Common myeloid progenitor, CD34-positive (primary cell): ENCODE measurements around the gene SERPINE1.
A peak's percentile ranks its signal among the peaks of the same experiment; 100 is the strongest.

Source experiments
- CTCF ChIA-PET: fragments of 350-600 bp; sonication (Branson Sonifier 250); formaldehyde crosslinking; loops from one replicate; lab custom pipeline; 2021; ENCODE audit warnings: antibody characterized with exemption; lab: Charles Lee
- POLR2A ChIA-PET: fragments of 350-600 bp; sonication (Branson Sonifier 250); formaldehyde crosslinking; loops from one replicate; lab custom pipeline; 2021; ENCODE audit warnings: antibody characterized with exemption; lab: Charles Lee
- DNase-seq, 3 donors: peaks; one replicate each; pipeline versions ENCODE4 v3.0.0 to v3.0.0-alpha.2; 2013
- H3K27ac ChIP-seq, 2 experiments: 1 replicate in 1 of 2; 2 replicates in 1 of 2; pipeline ENCODE4 v1.7.0; 2013; ENCODE audit warnings: inconsistent platforms in 2 of 2, low read length in 2 of 2, mild to moderate bottlenecking in 2 of 2, low read depth in 1 of 2, moderate library complexity in 1 of 2; ENCODE audit not compliant: severe bottlenecking in 2 of 2, insufficient read depth in 1 of 2, poor library complexity in 1 of 2
- H3K27me3 ChIP-seq, 5 experiments: replicated peaks in 2 of 5; 1 replicate in 3 of 5; 2 replicates in 2 of 5; pipeline versions ENCODE4 v1.6.1 to v1.7.0; 2013; ENCODE audit warnings: low read length in 4 of 5, mild to moderate bottlenecking in 2 of 5, moderate library complexity in 2 of 5, inconsistent platforms in 1 of 5; ENCODE audit not compliant: insufficient read depth in 5 of 5, control insufficient read depth in 4 of 5
- H3K36me3 ChIP-seq, 4 experiments: 1 replicate in 2 of 4; 2 replicates in 2 of 4; pipeline versions ENCODE4 v1.6.1 to v1.7.0; 2013; ENCODE audit warnings: low read length in 3 of 4, control low read depth in 1 of 4, mild to moderate bottlenecking in 1 of 4; ENCODE audit not compliant: control insufficient read depth in 4 of 4, insufficient read depth in 4 of 4
- H3K4me1 ChIP-seq, 4 experiments: 1 replicate in 3 of 4; 2 replicates in 1 of 4; pipeline versions ENCODE4 v1.6.1 to v1.7.1; 2013; ENCODE audit warnings: low read length in 3 of 4, mild to moderate bottlenecking in 3 of 4, control low read depth in 1 of 4, inconsistent platforms in 1 of 4, moderate library complexity in 1 of 4; ENCODE audit not compliant: control insufficient read depth in 4 of 4, insufficient read depth in 4 of 4; ENCODE audit errors: control extremely low read depth in 1 of 4
- H3K4me3 ChIP-seq, 7 experiments: 1 replicate in 4 of 7; 2 replicates in 3 of 7; pipeline versions ENCODE4 v1.5.1 to v1.7.0; 2013; ENCODE audit warnings: mild to moderate bottlenecking in 7 of 7, low read length in 6 of 7, moderate library complexity in 6 of 7, inconsistent platforms in 2 of 7, low read depth in 2 of 7, control low read depth in 1 of 7; ENCODE audit not compliant: insufficient read depth in 4 of 7, control insufficient read depth in 1 of 7; ENCODE audit errors: extremely low read depth in 1 of 7
- H3K9me3 ChIP-seq, 5 experiments: 1 replicate in 4 of 5; 2 replicates in 1 of 5; pipeline versions ENCODE4 v1.6.1 to v1.7.1; 2013; ENCODE audit warnings: low read length in 4 of 5, mild to moderate bottlenecking in 2 of 5, inconsistent platforms in 1 of 5, low read depth in 1 of 5, moderate library complexity in 1 of 5; ENCODE audit not compliant: control insufficient read depth in 4 of 5, insufficient read depth in 2 of 5; ENCODE audit errors: control extremely low read depth in 1 of 5
- WGBS: methylation state at CpG from one replicate; pipeline ENCODE4 v1.1.5; 2013; ENCODE audit not compliant: insufficient coverage; 5-methylcytosine and 5-hydroxymethylcytosine counted together

Gene SERPINE1

GRCh38 chr7:101164071-101164840, 37.4 kb downstream of the SERPINE1 start:
- Histone ChIP-seq H3K27me3 (peaks cover under 1 to 73% (median 40%) of the 10 kb centered on the region in 5 experiments), H3K36me3 (peaks cover 0 to 7% (median 0%) of the 10 kb centered on the region in 4 experiments), H3K4me1 (peaks cover 0 to 45% (median 36%) of the 10 kb centered on the region in 4 experiments), H3K9me3 (no peaks in the 10 kb centered on the region), H3K27ac (no peak overlapping the region), H3K4me3 (peak overlapping the region in 2 of 7 experiments; percentile 54)
- 3% methylated on average over 68 of the region's 75 CpGs for WGBS
- CTCF ChIA-PET, result no interaction called here
- POLR2A ChIA-PET, result no interaction called here
- no peak for DNase-seq

- Histone ChIP-seq H3K36me3 (peaks cover 0 to 2% (median 0%) of the 10 kb centered on the region in 4 experiments), H3K4me1 (peaks cover 0 to 53% (median 39%) of the 10 kb centered on the region in 4 experiments), H3K27me3 (peaks cover 5 to 83% (median 48%) of the 10 kb centered on the region in 5 experiments), H3K9me3 (no peaks in the 10 kb centered on the region), H3K27ac (no peak within 1 kb of the TSS), H3K4me3 (peak within 1 kb of the TSS in 3 of 7 experiments; percentile 22 to 40 (median 29))
- WGBS, result 2% methylated on average over 62 of the region's 74 CpGs
- CTCF ChIA-PET, result interaction anchor here (1.0 to 1.3 kb wide), 3 partner anchors 21 to 276 kb away, joined by 4 read pairs; partner anchors contain the start of gene UFSP1
- peak; percentile 90 to 95 (median 94) for DNase-seq
- POLR2A ChIA-PET, result interaction anchor here (1.1 kb wide), 1 partner anchor 17 kb away, joined by 3 read pairs; no protein-coding TSS in a partner anchor
Observed at GRCh38 chr7:101165075-101165957, 38.4 kb downstream of the SERPINE1 start, which contains the start of gene VGF. VGF (minus strand) TSS chr7:101165569; CDS start chr7:101164843, 726 bp downstream.

GRCh38 chr7:101165958-101166647, 39.2 kb downstream of the SERPINE1 start:
- ChIA-PET POLR2A (interaction anchor here (1.1 kb wide), 1 partner anchor 18 kb away, joined by 3 read pairs; no protein-coding TSS in a partner anchor), CTCF (interaction anchor here (1.0 to 1.3 kb wide), 3 partner anchors 22 to 277 kb away, joined by 4 read pairs; partner anchors contain the start of gene UFSP1)
- Histone ChIP-seq H3K27ac (no peak overlapping the region), H3K27me3 (peaks cover 5 to 91% (median 55%) of the 10 kb centered on the region in 5 experiments), H3K36me3 (peaks cover 0 to 2% (median 0%) of the 10 kb centered on the region in 4 experiments), H3K9me3 (no peaks in the 10 kb centered on the region), H3K4me1 (peaks cover 0 to 53% (median 40%) of the 10 kb centered on the region in 4 experiments), H3K4me3 (peak overlapping the region in 3 of 7 experiments; percentile 22 to 40 (median 29))
- 2% methylated on average over 24 of the region's 38 CpGs for WGBS
- no peak for DNase-seq

- Histone ChIP-seq H3K4me1 (peaks cover 0 to 56% (median 43%) of the 10 kb centered on the region in 4 experiments), H3K9me3 (no peaks in the 10 kb centered on the region), H3K27ac (no peak overlapping the region), H3K27me3 (peaks cover 5 to 96% (median 60%) of the 10 kb centered on the region in 5 experiments), H3K36me3 (peaks cover 0 to 2% (median 0%) of the 10 kb centered on the region in 4 experiments), H3K4me3 (no peak overlapping the region)
- POLR2A ChIA-PET, result no interaction called here
- WGBS, result 0% methylated on average over 3 of the region's 11 CpGs
- CTCF ChIA-PET, result interaction anchor here (1.1 kb wide), 1 partner anchor 277 kb away, joined by 4 read pairs; the partner anchor contains the start of gene UFSP1
- DNase-seq, result peak in 1 of 3 donors; percentile 60
Observed at GRCh38 chr7:101166648-101166908, 39.7 kb downstream of the SERPINE1 start.

- H3K27me3 ChIP-seq, result peaks cover 5 to 98% (median 64%) of the 10 kb centered on the region in 5 experiments
- ChIA-PET POLR2A (no interaction called here), CTCF (no interaction called here)
- DNase-seq, result no peak
- no peak overlapping the region for H3K27ac ChIP-seq
- H3K4me3 ChIP-seq, result peak overlapping the region in 1 of 7 experiments; percentile 4
- no peaks in the 10 kb centered on the region for H3K9me3 ChIP-seq
- H3K36me3 ChIP-seq, result peaks cover 0 to 1% (median 0%) of the 10 kb centered on the region in 4 experiments
- WGBS, result 0% methylated on average over 9 of the region's 19 CpGs
- H3K4me1 ChIP-seq, result peaks cover 0 to 61% (median 48%) of the 10 kb centered on the region in 4 experiments
Observed at GRCh38 chr7:101166909-101167644, 40.2 kb downstream of the SERPINE1 start.
